Transverse colon (tissue), 3 donors: ENCODE data around the gene WDR47.
"Not testable (repeated sequence)": the region's sequence is repeated elsewhere in the genome, so short reads cannot be mapped to it uniquely, and the experiment has no call there.

Experiments used
- CTCF ChIP-seq, 5 experiments: fragments of 200-600 bp in 3 of 5; fragments of 450-650 bp in 2 of 5; sonication (generic) in 3 of 5; IDR thresholded peaks; 1 replicate in 2 of 5; 2 replicates in 3 of 5; pipeline ENCODE4 v1.5.1; 2016 to 2017; ENCODE audit warnings: antibody characterized with exemption in 5 of 5, inconsistent platforms in 3 of 5, mild to moderate bottlenecking in 2 of 5, moderate library complexity in 1 of 5
- EP300 ChIP-seq: sonication (generic); formaldehyde crosslinking; IDR thresholded peaks from one replicate; pipeline ENCODE4 v1.6.1; 2017; ENCODE audit warnings: antibody characterized with exemption, low read depth
- POLR2A ChIP-seq: fragments of 450-650 bp; IDR thresholded peaks from one replicate; pipeline ENCODE4 v1.6.1; 2016; ENCODE audit warnings: antibody characterized with exemption, mild to moderate bottlenecking, moderate library complexity

GRCh38 chr1:108996622-108997021 lies 45.3 kb downstream of the WDR47 start:
- TF ChIP-seq CTCF (IDR thresholded peaks at IDR 0.05); POLR2A; EP300: not testable (repeated sequence)
